GM23338 (cell line): ENCODE results near the gene MRFAP1. TPM values are rescaled to one million over a fixed set of nuclear protein-coding genes. Genes with fewer than 3 reads are reported as not detected.

ENCODE experiments used
- ATAC-seq: fragments of 200-7000 bp; cut with Tn5 transposase; 3 replicates; pipeline ENCODE4 v1.9.1; 2020
- DNase-seq: peaks from one replicate; pipeline ENCODE4 v3.0.0-alpha.2; 2015; ENCODE audit warnings: low spot score
- H2AFZ ChIP-seq: fragments of 200-600 bp; sonication (generic); 2 replicates; pipeline ENCODE4 v1.8.0; 2016; ENCODE audit warnings: antibody characterized with exemption, mild to moderate bottlenecking, moderate library complexity
- H3F3A ChIP-seq: fragments of 200-600 bp; sonication (generic); replicated peaks from 2 replicates; pipeline ENCODE4 v1.8.0; 2017; ENCODE audit warnings: antibody characterized with exemption, mixed run types, low read depth
- H3K27ac ChIP-seq: fragments of 200-600 bp; sonication (generic); 2 replicates; pipeline ENCODE4 v1.6.1; 2016; ENCODE audit warnings: low read depth
- H3K27me3 ChIP-seq: fragments of 200-600 bp; sonication (generic); 2 replicates; pipeline ENCODE4 v1.8.0; 2016; ENCODE audit warnings: mild to moderate bottlenecking, mixed run types, moderate library complexity; ENCODE audit not compliant: insufficient read depth
- H3K36me3 ChIP-seq: fragments of 200-600 bp; sonication (generic); 2 replicates; pipeline ENCODE4 v1.8.0; 2016; ENCODE audit warnings: mild to moderate bottlenecking; ENCODE audit not compliant: insufficient read depth
- H3K4me1 ChIP-seq: fragments of 200-600 bp; sonication (generic); 2 replicates; pipeline ENCODE4 v1.8.0; 2016; ENCODE audit warnings: mild to moderate bottlenecking, moderate library complexity; ENCODE audit not compliant: insufficient read depth
- H3K4me2 ChIP-seq: fragments of 200-600 bp; sonication (generic); 2 replicates; pipeline ENCODE4 v1.7.1; 2017; ENCODE audit warnings: mixed run types
- H3K4me3 ChIP-seq: fragments of 200-600 bp; sonication (generic); 2 replicates; pipeline ENCODE4 v1.6.1; 2016; ENCODE audit warnings: mixed run types
- H3K79me2 ChIP-seq: fragments of 200-600 bp; sonication (generic); replicated peaks from 2 replicates; pipeline ENCODE4 v1.8.0; 2017; ENCODE audit warnings: mild to moderate bottlenecking; ENCODE audit not compliant: insufficient read depth
- H3K9me2 ChIP-seq: fragments of 200-600 bp; sonication (generic); 2 replicates; pipeline ENCODE4 v1.8.0; 2017; ENCODE audit not compliant: insufficient read depth
- H4K20me1 ChIP-seq: fragments of 200-600 bp; sonication (generic); replicated peaks from 2 replicates; pipeline ENCODE4 v1.8.0; 2017; ENCODE audit warnings: mild to moderate bottlenecking; ENCODE audit not compliant: insufficient read depth
- H3K27ac Mint-ChIP-seq: 2 replicates; pipeline ENCODE4 v1.8.0; 2020; ENCODE audit warnings: inconsistent platforms, mild to moderate bottlenecking, moderate library complexity, mixed read lengths
- H3K27me3 Mint-ChIP-seq: 3 replicates; pipeline ENCODE4 v1.8.0; 2022; ENCODE audit warnings: low read depth, mild to moderate bottlenecking, moderate library complexity, mixed read lengths, inconsistent platforms; ENCODE audit not compliant: insufficient read depth, poor library complexity
- H3K36me3 Mint-ChIP-seq: 3 replicates; pipeline ENCODE4 v1.8.0; 2021; ENCODE audit warnings: low read depth, mild to moderate bottlenecking, inconsistent platforms, moderate library complexity, mixed read lengths
- H3K4me1 Mint-ChIP-seq: 3 replicates; pipeline ENCODE4 v1.8.0; 2020; ENCODE audit warnings: mild to moderate bottlenecking, inconsistent platforms, mixed read lengths
- H3K4me3 Mint-ChIP-seq: 3 replicates; pipeline ENCODE4 v1.8.0; 2021; ENCODE audit warnings: moderate library complexity, mild to moderate bottlenecking, inconsistent platforms, mixed read lengths
- H3K9me3 Mint-ChIP-seq: 3 replicates; pipeline ENCODE4 v1.8.0; 2020; ENCODE audit warnings: moderate library complexity, mild to moderate bottlenecking, inconsistent platforms, mixed read lengths
- CREB1 ChIP-seq: fragments of 250-450 bp; sonication (Bioruptor Pico); IDR thresholded peaks from 2 replicates; pipeline ENCODE4 v1.5.0; 2020; ENCODE audit warnings: low read depth, mild to moderate bottlenecking, moderate library complexity
- EZH2 ChIP-seq: fragments of 200-600 bp; sonication (generic); IDR thresholded peaks from one replicate; pipeline ENCODE4 v1.8.0; 2017; ENCODE audit warnings: antibody characterized with exemption, mild to moderate bottlenecking, low read depth; ENCODE audit not compliant: unreplicated experiment
- EZH2phosphoT487 ChIP-seq: fragments of 200-600 bp; sonication (generic); IDR thresholded peaks from one replicate; pipeline ENCODE4 v1.8.1; 2018; ENCODE audit warnings: antibody characterized with exemption; ENCODE audit not compliant: unreplicated experiment
- JUNB ChIP-seq: IDR thresholded peaks from one replicate; pipeline ENCODE4 v1.6.1; 2016; ENCODE audit warnings: antibody characterized with exemption; ENCODE audit not compliant: unreplicated experiment
- STAT1 ChIP-seq: IDR thresholded peaks from one replicate; pipeline ENCODE4 v1.6.1; 2016; ENCODE audit warnings: antibody characterized with exemption; ENCODE audit not compliant: unreplicated experiment
- ZNF331 ChIP-seq: fragments of 250-450 bp; sonication (Bioruptor Pico); IDR thresholded peaks from 2 replicates; pipeline ENCODE4 v1.5.0; 2020; ENCODE audit warnings: low read depth, mild to moderate bottlenecking, moderate library complexity
- ZNF462 ChIP-seq: fragments of 250-450 bp; sonication (Bioruptor Pico); IDR thresholded peaks from 2 replicates; pipeline ENCODE4 v1.5.0; 2020; ENCODE audit warnings: mild to moderate bottlenecking, moderate library complexity
- polyA plus RNA-seq: library from polyadenylated mRNA; unstranded; fragments of >200 nt; fragmentation: Nextera tagmentation; extraction: Ambion mirVana; gene quantifications from 2 replicates; pipeline ENCODE4 v1.2.1, GENCODE V29; 2016
- total RNA-seq: library from RNA; depleted of rRNA; stranded (reverse); fragments of >200 nt; shearing (Covaris generic); gene quantifications from 2 replicates; pipeline ENCODE4 v1.2.3, GENCODE V29; 2014
- TF ChIP-seq, protein P1 (sequence below): IDR thresholded peaks from one replicate; pipeline ENCODE4 v1.6.1; 2018; ENCODE audit warnings: antibody characterized with exemption; ENCODE audit not compliant: unreplicated experiment
- TF ChIP-seq, protein P2 (sequence below): IDR thresholded peaks from 2 replicates; pipeline ENCODE4 v1.6.1; 2016; ENCODE audit warnings: antibody characterized with exemption
- TF ChIP-seq, protein P3 (sequence below), 2 experiments: fragments of 200-600 bp in 1 of 2; sonication (generic) in 1 of 2; conservative IDR thresholded peaks; 2 replicates each; pipeline versions ENCODE4 v1.5.1 to v1.6.1; 2016 to 2017; ENCODE audit warnings: antibody characterized with exemption in 2 of 2, low read depth in 2 of 2, mild to moderate bottlenecking in 2 of 2, moderate library complexity in 1 of 2

Gene MRFAP1
- total and polyA plus RNA-seq, 2 experiments from 2014 or later: 154 to 288 TPM

DNA sequence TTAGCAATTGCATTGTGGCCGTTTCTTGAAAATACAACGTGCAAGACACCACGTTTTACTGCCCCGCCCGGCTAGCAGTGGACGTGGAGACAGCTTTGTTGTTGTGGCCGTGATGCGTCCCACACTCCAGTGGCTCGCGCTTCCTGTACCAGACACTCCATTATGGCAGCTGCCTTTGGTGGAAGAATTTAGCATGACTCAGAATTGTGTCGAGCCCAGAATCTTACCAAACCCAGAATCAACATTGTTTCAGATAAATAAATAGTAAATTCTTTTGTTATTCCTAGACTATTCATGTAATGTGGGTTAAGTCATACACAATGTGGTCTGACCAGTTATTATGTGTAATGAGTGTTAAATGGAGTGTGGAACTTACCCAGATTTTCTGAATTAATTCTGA, 27.9 kb downstream of the MRFAP1 start:
- H3K36me3 ChIP-seq: no peaks in the 10 kb centered on the region
- Mint-ChIP-seq H3K27ac (no peak overlapping the region), H3K4me1 (peaks cover 3% of the 10 kb centered on the region; the same call in 1 of the 3 replicates), H3K36me3 (peaks cover 5% of the 10 kb centered on the region; the same call in 2 of the 3 replicates), H3K4me3 (no peak overlapping the region), H3K9me3 (peaks cover 4% of the 10 kb centered on the region), H3K27me3 (peaks cover 10% of the 10 kb centered on the region)
- no peak for DNase-seq
- H3K27me3 ChIP-seq: peaks cover 10% of the 10 kb centered on the region
- 0 out of 2 replicates have a peak, but pooled peaks cover 5% of the 10 kb centered on the region for H3K4me1 ChIP-seq
- H3K27ac ChIP-seq: no peak overlapping the region
- H3K9me2 ChIP-seq: no peaks in the 10 kb centered on the region
- H3K4me3 ChIP-seq: no peak overlapping the region
- no peaks in the 10 kb centered on the region for H3F3A ChIP-seq
- H3K79me2 ChIP-seq: no peaks in the 10 kb centered on the region
- H3K4me2 ChIP-seq: no peak overlapping the region
- no peaks in the 10 kb centered on the region for H4K20me1 ChIP-seq
- ATAC-seq: no peak
- no peak overlapping the region for H2AFZ ChIP-seq
- TF ChIP-seq, protein P1, sequence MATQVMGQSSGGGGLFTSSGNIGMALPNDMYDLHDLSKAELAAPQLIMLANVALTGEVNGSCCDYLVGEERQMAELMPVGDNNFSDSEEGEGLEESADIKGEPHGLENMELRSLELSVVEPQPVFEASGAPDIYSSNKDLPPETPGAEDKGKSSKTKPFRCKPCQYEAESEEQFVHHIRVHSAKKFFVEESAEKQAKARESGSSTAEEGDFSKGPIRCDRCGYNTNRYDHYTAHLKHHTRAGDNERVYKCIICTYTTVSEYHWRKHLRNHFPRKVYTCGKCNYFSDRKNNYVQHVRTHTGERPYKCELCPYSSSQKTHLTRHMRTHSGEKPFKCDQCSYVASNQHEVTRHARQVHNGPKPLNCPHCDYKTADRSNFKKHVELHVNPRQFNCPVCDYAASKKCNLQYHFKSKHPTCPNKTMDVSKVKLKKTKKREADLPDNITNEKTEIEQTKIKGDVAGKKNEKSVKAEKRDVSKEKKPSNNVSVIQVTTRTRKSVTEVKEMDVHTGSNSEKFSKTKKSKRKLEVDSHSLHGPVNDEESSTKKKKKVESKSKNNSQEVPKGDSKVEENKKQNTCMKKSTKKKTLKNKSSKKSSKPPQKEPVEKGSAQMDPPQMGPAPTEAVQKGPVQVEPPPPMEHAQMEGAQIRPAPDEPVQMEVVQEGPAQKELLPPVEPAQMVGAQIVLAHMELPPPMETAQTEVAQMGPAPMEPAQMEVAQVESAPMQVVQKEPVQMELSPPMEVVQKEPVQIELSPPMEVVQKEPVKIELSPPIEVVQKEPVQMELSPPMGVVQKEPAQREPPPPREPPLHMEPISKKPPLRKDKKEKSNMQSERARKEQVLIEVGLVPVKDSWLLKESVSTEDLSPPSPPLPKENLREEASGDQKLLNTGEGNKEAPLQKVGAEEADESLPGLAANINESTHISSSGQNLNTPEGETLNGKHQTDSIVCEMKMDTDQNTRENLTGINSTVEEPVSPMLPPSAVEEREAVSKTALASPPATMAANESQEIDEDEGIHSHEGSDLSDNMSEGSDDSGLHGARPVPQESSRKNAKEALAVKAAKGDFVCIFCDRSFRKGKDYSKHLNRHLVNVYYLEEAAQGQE: no peak
- TF ChIP-seq EZH2phosphoT487: no peak
- TF ChIP-seq, protein P2, sequence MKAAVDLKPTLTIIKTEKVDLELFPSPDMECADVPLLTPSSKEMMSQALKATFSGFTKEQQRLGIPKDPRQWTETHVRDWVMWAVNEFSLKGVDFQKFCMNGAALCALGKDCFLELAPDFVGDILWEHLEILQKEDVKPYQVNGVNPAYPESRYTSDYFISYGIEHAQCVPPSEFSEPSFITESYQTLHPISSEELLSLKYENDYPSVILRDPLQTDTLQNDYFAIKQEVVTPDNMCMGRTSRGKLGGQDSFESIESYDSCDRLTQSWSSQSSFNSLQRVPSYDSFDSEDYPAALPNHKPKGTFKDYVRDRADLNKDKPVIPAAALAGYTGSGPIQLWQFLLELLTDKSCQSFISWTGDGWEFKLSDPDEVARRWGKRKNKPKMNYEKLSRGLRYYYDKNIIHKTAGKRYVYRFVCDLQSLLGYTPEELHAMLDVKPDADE: no peak
- no peak for TF ChIP-seq JUNB
- TF ChIP-seq STAT1: no peak
- TF ChIP-seq ZNF462: no peak
- TF ChIP-seq, protein P3, sequence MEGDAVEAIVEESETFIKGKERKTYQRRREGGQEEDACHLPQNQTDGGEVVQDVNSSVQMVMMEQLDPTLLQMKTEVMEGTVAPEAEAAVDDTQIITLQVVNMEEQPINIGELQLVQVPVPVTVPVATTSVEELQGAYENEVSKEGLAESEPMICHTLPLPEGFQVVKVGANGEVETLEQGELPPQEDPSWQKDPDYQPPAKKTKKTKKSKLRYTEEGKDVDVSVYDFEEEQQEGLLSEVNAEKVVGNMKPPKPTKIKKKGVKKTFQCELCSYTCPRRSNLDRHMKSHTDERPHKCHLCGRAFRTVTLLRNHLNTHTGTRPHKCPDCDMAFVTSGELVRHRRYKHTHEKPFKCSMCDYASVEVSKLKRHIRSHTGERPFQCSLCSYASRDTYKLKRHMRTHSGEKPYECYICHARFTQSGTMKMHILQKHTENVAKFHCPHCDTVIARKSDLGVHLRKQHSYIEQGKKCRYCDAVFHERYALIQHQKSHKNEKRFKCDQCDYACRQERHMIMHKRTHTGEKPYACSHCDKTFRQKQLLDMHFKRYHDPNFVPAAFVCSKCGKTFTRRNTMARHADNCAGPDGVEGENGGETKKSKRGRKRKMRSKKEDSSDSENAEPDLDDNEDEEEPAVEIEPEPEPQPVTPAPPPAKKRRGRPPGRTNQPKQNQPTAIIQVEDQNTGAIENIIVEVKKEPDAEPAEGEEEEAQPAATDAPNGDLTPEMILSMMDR (conservative IDR thresholded peaks at IDR 0.05; ENCODE audit: low read depth in 2 of 2): no peak
- TF ChIP-seq CREB1: no peak
- TF ChIP-seq EZH2: no peak
- TF ChIP-seq ZNF331: no peak
